A673 (cell line): ENCODE data around the gene GNAQ. TPM values are rescaled to one million over a fixed set of nuclear protein-coding genes. Genes with fewer than 3 reads are reported as not detected.
"Not testable (repeated sequence)": the region's sequence is repeated elsewhere in the genome, so short reads cannot be mapped to it uniquely, and the experiment has no call there.

Source experiments
- BruUV-seq: library from RNA; stranded (reverse); fragments of 400-500 nt; replicated peaks from 2 replicates; lab custom pipeline; 2021; lab: Mats Ljungman, UMichigan
- CTCF ChIA-PET: fragments of 300-600 bp; sonication (Branson Sonifier 250); formaldehyde crosslinking; loops from one replicate; lab custom pipeline; 2022; ENCODE audit warnings: antibody characterized with exemption; lab: Charles Lee
- POLR2A ChIA-PET: fragments of 300-600 bp; sonication (Branson Sonifier 250); formaldehyde crosslinking; loops from one replicate; lab custom pipeline; 2022; ENCODE audit warnings: antibody characterized with exemption; ENCODE audit not compliant: low non-redundant PET; lab: Charles Lee
- DNase-seq: peaks from one replicate; pipeline ENCODE4 v3.0.0-alpha.2; 2015; ENCODE audit warnings: low spot score
- H3K27ac ChIP-seq: fragments of 200-600 bp; sonication (generic); 2 replicates; pipeline ENCODE4 v1.5.1; 2016; ENCODE audit warnings: mixed run types, low read depth, mild to moderate bottlenecking, mixed read lengths, antibody characterized with exemption, low read length; ENCODE audit not compliant: poor library complexity, severe bottlenecking
- H3K27me3 ChIP-seq: fragments of 200-600 bp; sonication (generic); replicated peaks from 2 replicates; pipeline ENCODE4 v1.6.1; 2017; ENCODE audit warnings: mixed run types, low read depth, mild to moderate bottlenecking, mixed read lengths, antibody characterized with exemption, low read length; ENCODE audit not compliant: insufficient read depth, poor library complexity
- H3K36me3 ChIP-seq: fragments of 200-600 bp; sonication (generic); 2 replicates; pipeline ENCODE4 v1.6.1; 2016; ENCODE audit warnings: mixed run types, mild to moderate bottlenecking, mixed read lengths, antibody characterized with exemption, low read length; ENCODE audit not compliant: insufficient read depth, poor library complexity, severe bottlenecking
- H3K4me1 ChIP-seq: fragments of 200-600 bp; sonication (generic); 2 replicates; pipeline ENCODE4 v1.6.1; 2017; ENCODE audit warnings: mixed run types, mild to moderate bottlenecking, mixed read lengths, antibody characterized with exemption, low read length; ENCODE audit not compliant: insufficient read depth, poor library complexity, severe bottlenecking
- H3K4me3 ChIP-seq: fragments of 200-600 bp; sonication (generic); 2 replicates; pipeline ENCODE4 v1.5.1; 2016; ENCODE audit warnings: low read depth, mixed run types, mild to moderate bottlenecking, mixed read lengths, low read length; ENCODE audit not compliant: poor library complexity, severe bottlenecking
- H3K9me3 ChIP-seq: fragments of 200-600 bp; sonication (generic); 2 replicates; pipeline ENCODE4 v1.6.1; 2016; ENCODE audit warnings: mixed run types, low read depth, mild to moderate bottlenecking, mixed read lengths, antibody characterized with exemption, low read length; ENCODE audit not compliant: poor library complexity, severe bottlenecking
- EZH2 ChIP-seq: fragments of 200-600 bp; sonication (generic); IDR thresholded peaks from 2 replicates; pipeline ENCODE4 v1.6.1; 2017; ENCODE audit warnings: borderline replicate concordance, low read depth, mild to moderate bottlenecking, mixed read lengths, antibody characterized with exemption, low read length; ENCODE audit not compliant: poor library complexity, severe bottlenecking
- intact Hi-C: fragments of 100-400 bp; cut with micrococcal nuclease; formaldehyde crosslinking; loops from one replicate; pipeline ENCODE4 v1.10.0; 2022; ENCODE audit not compliant: unreplicated experiment
- total RNA-seq: library from RNA; stranded (reverse); gene quantifications from 2 replicates; pipeline ENCODE4 v1.2.3, GENCODE V29; 2021
- TF ChIP-seq, protein P1 (sequence below): fragments of 300-800, 200-600 bp; sonication (generic); conservative IDR thresholded peaks from 2 replicates; pipeline ENCODE4 v1.5.1; 2017; ENCODE audit warnings: low read depth, mild to moderate bottlenecking, antibody characterized with exemption, low read length, moderate library complexity, mixed read lengths

The GNAQ gene
- total RNA-seq, 1 experiment from 2014 or later: 69.9 TPM

DNA sequence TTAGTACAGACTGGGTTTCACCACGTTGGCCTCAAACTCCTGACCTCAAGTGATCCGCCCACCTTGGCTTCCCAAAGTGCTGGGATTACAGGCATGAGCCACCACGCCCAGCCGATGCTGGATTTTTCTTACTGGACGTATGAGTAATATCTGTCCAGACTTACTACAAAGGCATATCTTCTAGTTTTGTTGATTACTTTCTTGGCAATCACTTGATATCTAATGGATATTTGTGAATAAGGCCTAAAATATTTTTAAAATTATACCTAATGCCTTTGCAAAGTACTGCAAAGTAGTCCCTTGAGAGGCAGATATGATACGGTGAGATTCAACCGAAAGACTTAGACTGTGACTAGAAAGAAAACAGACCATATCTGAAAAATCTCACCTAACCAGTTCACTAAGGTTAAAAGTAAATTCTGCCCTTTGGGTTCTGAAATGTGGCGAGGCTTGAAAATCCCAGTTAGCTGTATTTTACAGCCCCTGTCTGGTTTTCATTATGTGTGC, 152.1 kb downstream of the GNAQ start:
- CTCF ChIA-PET: no interaction called here

DNA sequence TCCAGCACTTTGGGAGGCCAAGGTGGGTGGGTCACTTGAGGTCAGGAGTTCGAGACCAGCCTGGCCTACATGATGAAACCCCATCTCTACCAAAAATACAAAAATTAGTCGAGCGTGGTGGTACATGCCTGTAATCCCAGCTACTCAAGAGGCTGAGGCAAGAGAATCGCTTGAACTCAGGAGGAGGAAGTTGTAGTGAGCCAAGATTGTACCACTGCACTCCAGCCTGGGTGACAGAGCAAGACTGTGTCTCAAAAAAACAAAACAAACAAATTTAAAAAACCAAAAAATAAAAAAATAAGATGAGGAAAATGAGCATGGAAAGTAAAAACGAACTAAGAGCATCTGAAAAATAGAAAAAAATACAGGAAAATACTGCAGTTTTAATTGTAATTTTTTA, 152.8 kb downstream of the GNAQ start:
- H3K4me1 ChIP-seq: peaks cover 20% of the 10 kb centered on the region
- H3K27ac ChIP-seq, DNase-seq, H3K9me3 ChIP-seq, H3K36me3 ChIP-seq, H3K27me3 ChIP-seq, H3K4me3 ChIP-seq, BruUV-seq, intact Hi-C loops, POLR2A ChIA-PET, CTCF ChIA-PET: not testable (repeated sequence)

More for the DNA sequence above, 152.1 kb downstream of the GNAQ start:
- BruUV-seq: no TSS peak
- intact Hi-C loops: no loop called here
- no peak for DNase-seq
- H3K4me1 ChIP-seq: peaks cover 27% of the 10 kb centered on the region
- H3K27ac ChIP-seq: no peak overlapping the region
- H3K27me3 ChIP-seq: no peaks in the 10 kb centered on the region
- H3K4me3 ChIP-seq: no peak overlapping the region
- TF ChIP-seq, protein P1, sequence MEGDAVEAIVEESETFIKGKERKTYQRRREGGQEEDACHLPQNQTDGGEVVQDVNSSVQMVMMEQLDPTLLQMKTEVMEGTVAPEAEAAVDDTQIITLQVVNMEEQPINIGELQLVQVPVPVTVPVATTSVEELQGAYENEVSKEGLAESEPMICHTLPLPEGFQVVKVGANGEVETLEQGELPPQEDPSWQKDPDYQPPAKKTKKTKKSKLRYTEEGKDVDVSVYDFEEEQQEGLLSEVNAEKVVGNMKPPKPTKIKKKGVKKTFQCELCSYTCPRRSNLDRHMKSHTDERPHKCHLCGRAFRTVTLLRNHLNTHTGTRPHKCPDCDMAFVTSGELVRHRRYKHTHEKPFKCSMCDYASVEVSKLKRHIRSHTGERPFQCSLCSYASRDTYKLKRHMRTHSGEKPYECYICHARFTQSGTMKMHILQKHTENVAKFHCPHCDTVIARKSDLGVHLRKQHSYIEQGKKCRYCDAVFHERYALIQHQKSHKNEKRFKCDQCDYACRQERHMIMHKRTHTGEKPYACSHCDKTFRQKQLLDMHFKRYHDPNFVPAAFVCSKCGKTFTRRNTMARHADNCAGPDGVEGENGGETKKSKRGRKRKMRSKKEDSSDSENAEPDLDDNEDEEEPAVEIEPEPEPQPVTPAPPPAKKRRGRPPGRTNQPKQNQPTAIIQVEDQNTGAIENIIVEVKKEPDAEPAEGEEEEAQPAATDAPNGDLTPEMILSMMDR: no peak
- no peak for TF ChIP-seq EZH2
- H3K9me3 ChIP-seq: no peaks in the 10 kb centered on the region
- POLR2A ChIA-PET: no interaction called here
- no peaks in the 10 kb centered on the region for H3K36me3 ChIP-seq

GRCh38 chr9:77877976-77878375, 153.6 kb downstream of the GNAQ start:
- peaks cover 24% of the 10 kb centered on the region for H3K4me1 ChIP-seq
- H3K27me3 ChIP-seq: no peaks in the 10 kb centered on the region
- TF ChIP-seq EZH2: no peak
- TF ChIP-seq, protein P1: no peak
- no peak overlapping the region for H3K27ac ChIP-seq
- intact Hi-C loops: no loop called here
- H3K9me3 ChIP-seq: no peaks in the 10 kb centered on the region
- no TSS peak for BruUV-seq
- POLR2A ChIA-PET: no interaction called here
- H3K36me3 ChIP-seq: no peaks in the 10 kb centered on the region
- H3K4me3 ChIP-seq: no peak overlapping the region
- no peak for DNase-seq
- CTCF ChIA-PET: no interaction called here

DNA sequence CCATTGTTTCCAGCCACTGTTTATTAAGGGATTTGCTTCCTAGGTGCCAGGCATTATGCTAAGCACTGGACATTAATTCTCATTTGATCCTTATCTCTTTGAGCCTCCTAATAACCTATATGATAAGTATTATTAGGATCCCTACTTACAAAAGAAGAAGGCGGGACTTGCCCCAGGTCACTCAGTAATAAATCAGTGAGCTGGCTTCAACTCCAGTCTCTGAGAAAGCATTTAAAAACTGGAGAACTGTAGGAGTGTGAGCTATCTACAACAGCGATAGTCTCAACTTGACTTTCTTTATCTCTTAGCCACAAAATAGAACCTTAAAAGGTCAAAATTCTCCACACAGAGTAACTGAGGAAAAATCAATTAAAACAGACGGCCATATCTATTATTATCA, 155.0 kb downstream of the GNAQ start:
- ChIA-PET CTCF (no interaction called here), POLR2A (no interaction called here)
- DNase-seq: no peak
- H3K27ac ChIP-seq: no peak overlapping the region
- no peaks in the 10 kb centered on the region for H3K9me3 ChIP-seq
- intact Hi-C loops: no loop called here
- BruUV-seq: no TSS peak
- no peaks in the 10 kb centered on the region for H3K27me3 ChIP-seq
- H3K4me3 ChIP-seq: no peak overlapping the region
- H3K4me1 ChIP-seq: peaks cover 28% of the 10 kb centered on the region
- H3K36me3 ChIP-seq: no peaks in the 10 kb centered on the region
- TF ChIP-seq, protein P1: no peak
- TF ChIP-seq EZH2: no peak
